HepG2 (cell line): ENCODE measurements around the gene RNASE8. TPM values are rescaled to one million over a fixed set of nuclear protein-coding genes. Genes with fewer than 3 reads are reported as not detected.

Source experiments
- ARID4A ChIP-seq: sonication (generic); formaldehyde crosslinking; IDR thresholded peaks from 2 replicates; pipeline ENCODE4 v1.5.0; 2020; ENCODE audit warnings: mild to moderate bottlenecking, missing genetic modification reagents, borderline replicate concordance
- ASH2L ChIP-seq: fragments of 300-600, 200-600 bp; sonication (generic); IDR thresholded peaks from 2 replicates; pipeline ENCODE4 v1.7.0; 2017; ENCODE audit warnings: low read depth, mild to moderate bottlenecking, moderate library complexity, mixed read lengths, low read length; ENCODE audit not compliant: insufficient read length
- EHMT2 ChIP-seq: fragments of 200-600 bp; sonication (generic); IDR thresholded peaks from 2 replicates; pipeline ENCODE4 v1.7.0; 2017; ENCODE audit warnings: antibody characterized with exemption, low read depth, low read length, borderline replicate concordance
- FOSL2 ChIP-seq: sonication (generic); formaldehyde crosslinking; IDR thresholded peaks from 2 replicates; pipeline ENCODE4 v1.4.0; 2020; ENCODE audit warnings: missing genetic modification reagents
- GATAD1 ChIP-seq: IDR thresholded peaks from 2 replicates; pipeline ENCODE4 v1.6.1; 2016; ENCODE audit warnings: missing genetic modification reagents, missing compliant biosample characterization
- HMGA1 ChIP-seq: sonication (generic); formaldehyde crosslinking; conservative IDR thresholded peaks from 2 replicates; pipeline ENCODE4 v1.4.0; 2020; ENCODE audit warnings: missing genetic modification reagents
- KDM3A ChIP-seq: IDR thresholded peaks from 2 replicates; pipeline ENCODE4 v1.6.1; 2018; ENCODE audit warnings: low read depth, missing compliant biosample characterization
- MAX ChIP-seq: IDR thresholded peaks from 2 replicates; pipeline ENCODE4 v1.6.1; 2012; ENCODE audit warnings: inconsistent platforms
- NPAS2 ChIP-seq: sonication (generic); formaldehyde crosslinking; IDR thresholded peaks from 2 replicates; pipeline ENCODE4 v1.8.0; 2022; ENCODE audit warnings: mild to moderate bottlenecking, missing genetic modification reagents, borderline replicate concordance
- PHF8 ChIP-seq: sonication (generic); formaldehyde crosslinking; IDR thresholded peaks from 2 replicates; pipeline ENCODE4 v1.5.0; 2020; ENCODE audit warnings: missing genetic modification reagents
- PRMT3 ChIP-seq: sonication (generic); formaldehyde crosslinking; IDR thresholded peaks from 2 replicates; pipeline ENCODE4 v1.8.1; 2022; ENCODE audit warnings: low read depth, mild to moderate bottlenecking, moderate library complexity, missing genetic modification reagents, borderline replicate concordance
- RBFOX2 ChIP-seq: fragments of 200-400 bp; formaldehyde crosslinking; IDR thresholded peaks from 2 replicates; pipeline ENCODE4 v1.6.1; 2017; ENCODE audit warnings: low read depth, mild to moderate bottlenecking, low read length
- RELA ChIP-seq: sonication (generic); formaldehyde crosslinking; IDR thresholded peaks from 2 replicates; pipeline ENCODE4 v1.4.0; 2020; ENCODE audit warnings: missing genetic modification reagents
- SAP130 ChIP-seq: IDR thresholded peaks from 2 replicates; pipeline ENCODE4 v1.6.1; 2016; ENCODE audit warnings: low read depth
- SKI ChIP-seq: fragments of 450-650 bp; IDR thresholded peaks from one replicate; pipeline ENCODE4 v1.6.1; 2018; ENCODE audit warnings: mild to moderate bottlenecking; ENCODE audit not compliant: partially characterized antibody
- SRSF9 ChIP-seq: fragments of 200-400 bp; formaldehyde crosslinking; IDR thresholded peaks from 2 replicates; pipeline ENCODE4 v1.6.1; 2018; ENCODE audit warnings: borderline replicate concordance, mild to moderate bottlenecking, low read depth, low read length; ENCODE audit not compliant: insufficient read depth, poor library complexity, severe bottlenecking
- THAP9 ChIP-seq: sonication (generic); formaldehyde crosslinking; IDR thresholded peaks from 2 replicates; pipeline ENCODE4; 2020; ENCODE audit warnings: missing genetic modification reagents, mild to moderate bottlenecking, borderline replicate concordance
- ZBTB49 ChIP-seq: sonication (generic); formaldehyde crosslinking; IDR thresholded peaks from 2 replicates; pipeline ENCODE4 v1.4.0; 2020; ENCODE audit warnings: missing genetic modification reagents, borderline replicate concordance
- ZNF746 ChIP-seq: sonication (generic); formaldehyde crosslinking; IDR thresholded peaks from 2 replicates; pipeline ENCODE4 v1.8.0; 2022; ENCODE audit warnings: mild to moderate bottlenecking, missing genetic modification reagents
- polyA plus RNA-seq, 8 experiments: library from polyadenylated mRNA; depleted of rRNA in 3 of 8; stranded (reverse) in 7 of 8; unstranded in 1 of 8; fragments of >200 nt; fragmentation: Illumina TruSeq in 4 of 8; extraction: Trizol in 4 of 8; gene quantifications; 2 replicates each; pipeline versions ENCODE4 v1.2.1 to v1.2.3, GENCODE V29; 2011 to 2016; ENCODE audit warnings: low read depth in 4 of 8, missing spikeins in 1 of 8, mixed read lengths in 1 of 8; ENCODE audit not compliant: insufficient read depth in 1 of 8
- total RNA-seq, 5 experiments: library from RNA; depleted of rRNA; stranded (reverse); fragments of >200 nt; fragmentation: Illumina TruSeq; extraction: Trizol; gene quantifications; 2 replicates each; pipeline ENCODE4 v1.2.3, GENCODE V29; 2016; ENCODE audit warnings: low read depth in 1 of 5

RNASE8 gene
- total and polyA plus RNA-seq, 2 of the 13 experiments (the other 11 are each of a cell fraction or from before 2014, with no cell fraction given), result not detected

- peak; percentile 62; the same call in 1 of the 2 replicates for TF ChIP-seq THAP9
- no peak for TF ChIP-seq ARID4A (CRISPR knock-in tag)
- TF ChIP-seq PRMT3 (CRISPR knock-in tag), result no peak
- no peak for TF ChIP-seq ZNF746
- TF ChIP-seq PHF8 (CRISPR knock-in tag), result no peak
- no peak for TF ChIP-seq SAP130
- no peak for TF ChIP-seq NPAS2
- no peak for TF ChIP-seq ZBTB49 (CRISPR knock-in tag)
- TF ChIP-seq EHMT2, result no peak
- no peak for TF ChIP-seq GATAD1 (CRISPR knock-in tag)
- no peak for TF ChIP-seq SRSF9
- TF ChIP-seq FOSL2 (CRISPR knock-in tag), result no peak
- TF ChIP-seq ASH2L, result no peak
- no peak for TF ChIP-seq KDM3A (CRISPR knock-in tag)
- TF ChIP-seq HMGA1, result no peak
- TF ChIP-seq RELA (CRISPR knock-in tag), result no peak
- TF ChIP-seq SKI, result no peak
- TF ChIP-seq MAX, result no peak; the same call in 1 of the 2 replicates
- TF ChIP-seq RBFOX2, result no peak
These were observed 4.2 kb upstream of the RNASE8 start (continued) for GRCh38 chr14:21053184-21054122.
